GM12872 (cell line): ENCODE measurements around the gene BICDL2.

Experiments
- TF ChIP-seq, protein P1 (sequence below): IDR thresholded peaks from 3 replicates; pipeline ENCODE4 v1.5.1; 2011; ENCODE audit warnings: low read depth, mild to moderate bottlenecking, low read length, moderate library complexity; ENCODE audit not compliant: insufficient read depth

The BICDL2 gene

DNA sequence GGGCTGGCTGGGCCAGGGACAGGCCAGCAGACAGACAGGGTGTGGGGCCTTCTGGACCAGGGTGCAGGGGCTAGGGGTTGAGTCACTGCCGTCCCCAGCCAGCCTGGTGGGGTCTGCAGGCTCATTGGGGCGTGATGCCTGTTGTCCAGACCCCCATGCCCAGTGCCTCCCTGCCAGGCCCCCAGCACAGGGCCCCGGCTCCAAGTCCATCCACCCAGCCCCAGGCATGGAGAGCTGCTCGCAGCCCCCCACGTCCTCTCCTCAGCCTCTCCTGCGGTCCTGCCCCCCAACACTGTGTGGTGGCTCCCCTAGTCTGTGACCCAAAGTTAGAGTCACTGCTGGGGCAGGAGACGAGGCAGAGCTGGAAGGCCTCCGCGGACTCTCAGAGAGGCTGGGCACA is 49.5 kb downstream of the BICDL2 start:
- TF ChIP-seq, protein P1, sequence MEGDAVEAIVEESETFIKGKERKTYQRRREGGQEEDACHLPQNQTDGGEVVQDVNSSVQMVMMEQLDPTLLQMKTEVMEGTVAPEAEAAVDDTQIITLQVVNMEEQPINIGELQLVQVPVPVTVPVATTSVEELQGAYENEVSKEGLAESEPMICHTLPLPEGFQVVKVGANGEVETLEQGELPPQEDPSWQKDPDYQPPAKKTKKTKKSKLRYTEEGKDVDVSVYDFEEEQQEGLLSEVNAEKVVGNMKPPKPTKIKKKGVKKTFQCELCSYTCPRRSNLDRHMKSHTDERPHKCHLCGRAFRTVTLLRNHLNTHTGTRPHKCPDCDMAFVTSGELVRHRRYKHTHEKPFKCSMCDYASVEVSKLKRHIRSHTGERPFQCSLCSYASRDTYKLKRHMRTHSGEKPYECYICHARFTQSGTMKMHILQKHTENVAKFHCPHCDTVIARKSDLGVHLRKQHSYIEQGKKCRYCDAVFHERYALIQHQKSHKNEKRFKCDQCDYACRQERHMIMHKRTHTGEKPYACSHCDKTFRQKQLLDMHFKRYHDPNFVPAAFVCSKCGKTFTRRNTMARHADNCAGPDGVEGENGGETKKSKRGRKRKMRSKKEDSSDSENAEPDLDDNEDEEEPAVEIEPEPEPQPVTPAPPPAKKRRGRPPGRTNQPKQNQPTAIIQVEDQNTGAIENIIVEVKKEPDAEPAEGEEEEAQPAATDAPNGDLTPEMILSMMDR: no peak

DNA sequence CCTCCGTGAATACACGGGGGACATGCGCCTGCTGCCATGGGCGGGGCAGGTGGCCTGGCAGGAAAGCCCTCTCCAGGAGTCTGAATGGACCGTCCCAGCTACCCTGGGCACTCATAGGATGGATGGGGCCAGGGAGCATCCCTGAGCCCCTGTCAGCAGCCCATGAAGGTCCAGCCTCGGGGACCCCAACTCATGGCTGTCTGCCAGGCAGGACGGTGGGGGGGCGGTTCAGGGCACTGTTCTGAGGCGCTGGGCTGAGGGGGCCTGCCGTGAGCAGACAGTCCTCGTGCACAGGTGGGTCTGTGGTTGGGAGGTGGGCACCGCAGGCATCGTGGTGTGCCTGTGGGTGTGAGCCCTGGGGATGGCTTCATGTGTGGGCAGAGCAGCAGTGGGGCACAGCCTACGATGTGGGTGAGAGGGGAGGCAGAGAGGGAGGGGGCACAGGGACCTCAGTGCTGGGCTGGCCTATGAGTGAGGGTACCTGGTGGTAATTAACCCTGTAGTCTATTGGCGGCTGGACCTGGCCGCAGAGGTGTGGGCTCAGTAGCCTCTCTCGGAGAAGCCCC is 50.0 kb downstream of the BICDL2 start:
- TF ChIP-seq, protein P1: no peak

DNA sequence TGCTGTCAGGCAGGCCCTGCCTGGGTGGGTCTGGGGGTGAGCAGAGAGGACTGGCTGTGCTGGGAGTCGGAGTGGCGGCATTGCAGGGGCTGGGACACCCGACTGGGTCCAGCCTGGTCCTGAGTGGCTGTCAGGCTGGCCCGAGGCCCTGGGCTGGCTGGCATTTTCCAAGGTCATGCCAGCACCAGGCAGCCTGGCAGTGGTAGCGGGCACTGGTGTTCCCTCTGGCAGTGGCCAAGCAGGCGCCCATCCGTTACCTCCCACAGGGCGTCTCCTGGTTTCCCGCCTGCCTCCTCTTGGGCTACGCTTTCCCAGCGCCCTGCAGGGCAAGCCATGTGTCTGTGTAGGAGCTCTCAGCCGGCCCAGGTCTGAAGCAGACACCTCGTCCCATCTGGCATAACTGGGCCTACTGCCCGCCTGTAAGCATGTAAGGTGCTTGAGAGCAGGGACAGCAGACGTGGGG is 50.8 kb downstream of the BICDL2 start:
- TF ChIP-seq, protein P1: no peak

DNA sequence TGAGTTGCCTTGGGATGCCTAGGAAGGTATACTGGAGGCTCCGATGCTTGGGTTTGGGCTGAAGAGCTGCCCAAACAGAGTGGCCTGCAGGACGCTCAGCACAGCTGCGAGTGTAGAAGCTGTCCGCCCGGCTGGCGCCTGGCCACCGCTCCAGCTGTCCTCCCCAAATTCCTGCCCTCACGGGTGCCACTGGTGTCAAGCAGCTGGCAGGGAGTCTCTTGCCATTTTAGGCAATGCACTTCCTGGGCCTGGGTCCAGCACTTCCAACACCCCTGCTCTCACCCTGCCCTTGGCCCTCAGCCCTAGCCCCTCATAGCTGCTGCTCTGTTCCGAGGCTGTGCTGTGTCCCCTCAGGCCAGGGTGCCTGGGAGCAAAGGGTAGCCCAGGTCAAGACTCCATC is 51.3 kb downstream of the BICDL2 start:
- TF ChIP-seq, protein P1: no peak

DNA sequence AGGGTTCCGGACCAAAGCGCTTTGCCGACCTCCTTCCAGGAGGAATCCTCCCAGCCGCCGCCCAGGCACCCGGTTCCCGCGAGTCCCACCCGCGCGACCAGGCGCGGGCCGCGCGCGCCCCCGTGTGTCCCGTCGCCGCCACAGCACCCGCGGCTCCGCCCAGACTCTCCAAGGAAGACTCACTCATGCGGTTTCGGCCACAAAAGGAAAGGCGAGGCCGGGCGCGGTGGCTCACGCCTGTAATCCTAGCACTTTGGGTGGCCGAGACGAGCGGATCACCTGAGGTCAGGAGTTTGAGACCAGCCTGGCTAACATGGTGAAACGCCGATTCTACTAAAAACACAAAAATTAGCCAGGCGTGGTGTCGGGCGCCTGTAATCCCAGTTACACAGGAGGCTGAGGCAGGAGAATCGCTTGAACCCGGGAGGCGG is 53.0 kb downstream of the BICDL2 start:
- TF ChIP-seq, protein P1: peak; percentile 82

DNA sequence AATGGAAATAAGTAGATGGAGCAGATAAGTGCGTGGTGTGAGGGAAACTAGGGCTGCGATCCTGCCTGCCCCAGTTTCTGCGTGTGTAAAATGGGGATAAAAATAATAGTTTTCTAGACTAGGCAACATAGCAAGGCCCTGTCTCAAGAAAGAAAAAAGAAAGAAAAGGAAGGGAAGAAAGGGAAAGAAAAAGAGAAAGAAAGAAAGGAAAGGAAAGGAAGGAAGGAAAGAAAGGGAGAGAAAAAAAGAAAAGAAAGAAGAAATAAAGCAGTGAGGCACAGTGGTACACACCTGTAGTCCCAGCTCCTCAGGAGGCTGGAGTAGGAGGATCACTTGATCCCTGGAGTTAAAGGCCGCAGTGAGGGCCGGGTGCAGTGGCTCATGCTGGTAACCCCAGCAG is 54.3 kb downstream of the BICDL2 start:
- TF ChIP-seq, protein P1: no peak

DNA sequence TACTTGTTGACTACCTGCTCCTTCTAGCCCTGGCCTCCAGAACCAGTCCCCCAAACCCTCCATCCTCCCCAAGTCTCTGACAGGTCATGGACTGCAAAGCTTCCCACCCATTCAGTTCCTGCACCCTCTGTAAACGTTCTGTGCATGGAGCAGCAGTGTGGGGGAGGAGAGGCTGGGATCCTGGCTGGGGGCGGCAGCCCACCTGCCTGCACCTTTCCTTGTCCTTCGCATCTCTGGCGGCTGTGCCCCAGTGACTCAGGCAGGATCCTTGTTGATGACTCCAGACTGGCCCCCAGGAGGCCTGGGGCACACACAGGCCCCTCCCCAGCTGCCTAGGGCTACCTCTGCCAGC is 54.9 kb downstream of the BICDL2 start:
- TF ChIP-seq, protein P1: no peak
